Calu3 (cell line): ENCODE measurements around the gene RAB37. TPM values are rescaled to one million over a fixed set of nuclear protein-coding genes. Genes with fewer than 3 reads are reported as not detected.

Experiments used
- BruUV-seq: library from RNA; stranded (reverse); fragments of 400-500 nt; replicated peaks from 2 replicates; lab custom pipeline; 2021; lab: Mats Ljungman, UMichigan
- CTCF ChIA-PET: fragments of 300-600 bp; sonication (Branson Sonifier 250); formaldehyde crosslinking; loops from one replicate; lab custom pipeline; 2022; ENCODE audit warnings: antibody characterized with exemption; lab: Charles Lee
- DNase-seq: peaks from one replicate; pipeline ENCODE4 v3.0.0; 2022
- H3K27ac Mint-ChIP-seq: one replicate; pipeline ENCODE4 v1.8.0; 2022; ENCODE audit warnings: mixed read lengths; ENCODE audit not compliant: unreplicated experiment
- H3K27me3 Mint-ChIP-seq: one replicate; pipeline ENCODE4 v1.8.0; 2022; ENCODE audit warnings: mixed read lengths; ENCODE audit not compliant: unreplicated experiment
- H3K36me3 Mint-ChIP-seq: one replicate; pipeline ENCODE4 v1.8.0; 2022; ENCODE audit warnings: mild to moderate bottlenecking, moderate library complexity, mixed read lengths; ENCODE audit not compliant: insufficient read depth, unreplicated experiment
- H3K4me1 Mint-ChIP-seq: one replicate; pipeline ENCODE4 v1.8.0; 2022; ENCODE audit warnings: mild to moderate bottlenecking, low read depth, mixed read lengths; ENCODE audit not compliant: unreplicated experiment
- H3K4me3 Mint-ChIP-seq: one replicate; pipeline ENCODE4 v1.8.0; 2022; ENCODE audit warnings: mild to moderate bottlenecking, low read depth, moderate library complexity, mixed read lengths; ENCODE audit not compliant: unreplicated experiment
- H3K9me3 Mint-ChIP-seq: one replicate; pipeline ENCODE4 v1.8.0; 2022; ENCODE audit warnings: low read depth, mixed read lengths; ENCODE audit not compliant: unreplicated experiment
- CTCF ChIP-seq: fragments of 200-600 bp; IDR thresholded peaks from one replicate; pipeline ENCODE4 v1.8.0; 2022; ENCODE audit warnings: antibody characterized with exemption; ENCODE audit not compliant: unreplicated experiment
- intact Hi-C: fragments of 100-400 bp; cut with micrococcal nuclease; formaldehyde crosslinking; loops from one replicate; pipeline ENCODE4 v1.10.0; 2022; ENCODE audit not compliant: unreplicated experiment
- total RNA-seq: library from RNA; stranded (reverse); gene quantifications from 2 replicates; pipeline ENCODE4 v1.2.3, GENCODE V29; 2022

RAB37 gene
- total RNA-seq, 1 experiment from 2014 or later, result 0.21 TPM

DNA sequence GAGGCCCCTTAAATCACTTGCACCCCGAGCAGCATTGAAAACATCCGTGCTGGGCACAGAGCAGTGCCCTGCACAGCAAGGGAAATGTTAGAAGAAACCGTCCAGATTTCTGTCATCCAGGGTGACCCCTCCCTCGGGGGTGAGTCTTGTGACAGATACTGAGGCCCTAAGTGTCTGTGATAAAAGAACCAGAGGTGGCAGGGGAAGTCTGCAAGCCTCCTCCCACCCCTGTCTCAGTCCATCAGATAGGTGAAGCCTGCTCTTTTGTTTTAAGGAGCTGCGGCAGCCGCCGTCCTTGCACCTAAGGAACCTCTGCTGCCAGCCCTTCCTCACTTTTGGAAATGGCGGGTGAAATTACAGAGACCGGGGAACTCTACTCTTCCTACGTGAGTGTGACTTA is 39.9 kb downstream of the RAB37 start:
- Mint-ChIP-seq H3K9me3 (no peaks in the 10 kb centered on the region), H3K36me3 (peaks cover 41% of the 10 kb centered on the region), H3K27me3 (no peaks in the 10 kb centered on the region), H3K27ac (peak overlapping the region; percentile 93), H3K4me1 (peaks cover 10% of the 10 kb centered on the region), H3K4me3 (peak overlapping the region; percentile 98)
- intact Hi-C loops, result no loop called here
- CTCF ChIA-PET, result interaction anchor here (0.8 to 1.7 kb wide), 7 partner anchors 17 to 131 kb away, joined by 3 to 6 read pairs (median 5); no protein-coding TSS in a partner anchor
- DNase-seq, result no peak
- TF ChIP-seq CTCF, result no peak
- BruUV-seq, result no TSS peak

DNA sequence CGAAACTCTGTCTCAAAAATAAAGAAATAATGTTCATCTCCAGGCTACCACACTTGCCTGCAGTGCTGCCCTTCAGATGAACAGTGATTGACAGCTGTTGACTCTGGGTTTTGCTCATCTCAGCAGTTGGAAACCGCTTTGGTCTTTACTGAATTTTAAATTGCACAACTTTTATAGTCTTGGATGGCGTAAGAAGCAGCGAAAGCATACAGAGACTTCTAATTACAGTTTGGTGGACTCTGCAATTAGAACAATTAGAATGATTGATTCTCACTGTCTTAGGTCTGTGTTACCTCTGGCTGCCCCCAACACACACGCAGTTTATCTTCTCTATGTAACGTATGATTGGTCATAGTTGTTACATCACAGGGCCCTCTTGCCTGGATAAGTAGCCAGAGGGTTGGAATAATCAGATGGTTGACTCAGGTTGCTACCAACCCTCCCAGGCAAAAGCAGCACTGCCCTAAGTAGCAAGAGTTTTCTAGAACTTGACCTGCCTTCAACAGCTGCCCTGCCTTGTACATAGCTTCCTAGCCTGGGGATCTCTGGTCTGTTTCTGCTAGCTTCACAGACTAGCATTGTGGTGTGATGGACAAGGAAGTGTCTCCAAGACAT is 41.0 kb downstream of the RAB37 start:
- CTCF ChIA-PET, result interaction anchor here (0.7 kb wide), 1 partner anchor 32 kb away, joined by 10 read pairs; no protein-coding TSS in a partner anchor

GRCh38 chr17:74778960-74779359 is 41.9 kb downstream of the RAB37 start:
- no TSS peak for BruUV-seq
- peaks cover 10% of the 10 kb centered on the region for H3K4me1 Mint-ChIP-seq

More for the DNA sequence above, 41.0 kb downstream of the RAB37 start:
- TSS peak; percentile 30 for BruUV-seq
- no peaks in the 10 kb centered on the region for H3K9me3 Mint-ChIP-seq
- peaks cover 31% of the 10 kb centered on the region for H3K36me3 Mint-ChIP-seq
- no peak for DNase-seq
- peaks cover 10% of the 10 kb centered on the region for H3K4me1 Mint-ChIP-seq
- intact Hi-C loops, result no loop called here
- H3K27ac Mint-ChIP-seq, result no peak overlapping the region
- H3K4me3 Mint-ChIP-seq, result no peak overlapping the region
- TF ChIP-seq CTCF, result no peak
- no peaks in the 10 kb centered on the region for H3K27me3 Mint-ChIP-seq

DNA sequence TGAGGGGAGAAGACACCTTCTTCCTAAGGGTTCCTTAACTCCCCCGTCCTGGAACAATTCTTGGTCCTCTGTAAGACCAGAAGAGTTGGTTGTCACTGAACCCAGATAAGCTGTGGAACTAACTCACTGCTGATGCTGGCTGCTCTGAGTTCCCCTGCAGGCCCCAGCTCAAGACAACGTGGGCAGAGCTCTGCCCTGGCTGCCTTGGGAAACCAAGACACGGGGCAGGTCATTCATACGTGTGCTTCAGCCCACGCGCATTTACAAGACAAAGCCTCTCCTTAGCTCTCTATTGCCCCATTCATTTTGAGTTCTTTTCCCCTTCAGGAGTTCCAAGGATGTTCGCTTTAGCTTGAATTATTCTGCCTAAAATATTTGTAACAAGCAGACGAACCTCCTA is 42.4 kb downstream of the RAB37 start:
- Mint-ChIP-seq H3K9me3 (no peaks in the 10 kb centered on the region), H3K36me3 (peaks cover 19% of the 10 kb centered on the region), H3K4me3 (no peak overlapping the region), H3K27me3 (no peaks in the 10 kb centered on the region), H3K27ac (no peak overlapping the region), H3K4me1 (peaks cover 10% of the 10 kb centered on the region)
- no peak for DNase-seq
- CTCF ChIA-PET, result interaction anchor here (0.9 kb wide), 1 partner anchor 35 kb away, joined by 6 read pairs; no protein-coding TSS in a partner anchor
- BruUV-seq, result no TSS peak
- no peak for TF ChIP-seq CTCF
- intact Hi-C loops, result no loop called here

More at GRCh38 chr17:74778960-74779359, 41.9 kb downstream of the RAB37 start:
- CTCF ChIA-PET, result interaction anchor here (0.9 kb wide), 1 partner anchor 34 kb away, joined by 6 read pairs; no protein-coding TSS in a partner anchor
- Mint-ChIP-seq H3K27ac (no peak overlapping the region), H3K4me3 (no peak overlapping the region), H3K27me3 (no peaks in the 10 kb centered on the region), H3K9me3 (no peaks in the 10 kb centered on the region), H3K36me3 (peaks cover 21% of the 10 kb centered on the region)
- intact Hi-C loops, result no loop called here
- no peak for TF ChIP-seq CTCF
- DNase-seq, result no peak
